Measurements from ENCODE around the gene ARHGEF40. TPM values are rescaled to one million over a fixed set of nuclear protein-coding genes. Genes with fewer than 3 reads are reported as not detected.

ARHGEF40 gene
- total RNA-seq, 1 experiment from 2014 or later: 50.3 TPM

GRCh38 chr14:21056520-21057163 lies 13.5 kb upstream of the ARHGEF40 start:
- DNase-seq (ENCODE audit: low spot score): no peak
- in situ Hi-C loops (cut with HindIII; ENCODE audit: low sequenced_read_pairs): no loop called here

GRCh38 chr14:21057803-21058675 lies 12.1 kb upstream of the ARHGEF40 start, which contains the start of gene RNASE8:
TSS of gene RNASE8 (plus strand) at chr14:21057822. CDS start at chr14:21057893, 71 bp downstream.
- in situ Hi-C loops (cut with HindIII; ENCODE audit: low sequenced_read_pairs): no loop called here

DNA sequence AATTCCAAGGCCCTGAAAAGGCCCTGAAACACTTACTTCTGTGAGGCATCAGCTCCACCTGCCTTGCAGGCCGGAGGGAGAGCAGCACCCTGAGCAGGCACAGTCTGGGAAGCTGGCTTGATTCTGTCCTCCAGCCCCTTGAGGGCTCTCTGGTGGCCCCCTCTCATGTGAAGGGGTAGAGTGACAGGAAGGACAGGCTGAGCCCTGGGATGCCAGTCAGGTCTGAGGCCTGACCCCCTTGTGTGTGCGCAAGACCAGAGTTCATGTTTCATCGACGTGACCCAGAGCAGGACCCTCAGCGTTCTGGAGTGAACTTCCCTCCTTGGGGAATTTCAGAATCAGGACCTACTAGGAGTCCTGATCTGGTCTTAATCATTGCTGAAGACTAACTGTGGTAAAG lies 11.2 kb upstream of the ARHGEF40 start:
- no peak for DNase-seq (ENCODE audit: low spot score)
- in situ Hi-C loops (cut with HindIII; ENCODE audit: low sequenced_read_pairs): no loop called here

More at GRCh38 chr14:21057803-21058675, 12.1 kb upstream of the ARHGEF40 start, which contains the start of gene RNASE8:
- DNase-seq (ENCODE audit: low spot score): no peak

DNA sequence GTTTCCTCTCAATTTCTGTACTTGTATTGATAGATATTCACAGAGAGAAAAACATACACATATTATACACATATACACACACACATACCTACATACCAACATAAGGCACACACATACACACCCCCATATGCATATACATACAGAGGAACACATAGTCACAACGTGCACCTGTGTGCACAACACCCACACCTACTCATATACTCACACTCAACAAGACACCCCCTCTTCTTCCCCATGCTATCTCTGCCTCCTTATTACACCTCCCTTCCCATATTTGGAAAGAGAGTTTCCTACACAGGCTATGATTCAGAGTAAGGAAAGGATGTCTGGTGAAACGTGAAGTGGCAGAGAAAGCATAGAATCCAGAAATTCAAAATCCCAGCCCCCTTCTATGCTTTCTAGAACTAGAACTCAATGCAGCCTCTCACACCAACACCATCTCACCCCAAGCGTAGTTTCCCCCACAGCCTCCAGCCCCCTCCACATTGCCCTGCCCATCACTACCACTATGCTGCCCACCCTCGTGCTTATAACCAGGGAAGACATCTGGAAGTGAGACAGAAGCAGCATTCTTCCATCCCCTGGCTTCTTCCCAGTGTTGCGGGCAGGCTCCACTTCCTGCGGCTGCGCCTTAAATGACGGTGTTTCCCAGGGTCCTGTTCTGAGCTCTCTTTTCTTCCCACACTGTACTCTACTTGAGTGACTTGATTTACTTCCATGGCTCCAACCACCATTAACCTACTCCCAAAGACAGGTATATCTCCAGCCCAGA lies 10.1 kb upstream of the ARHGEF40 start:
- in situ Hi-C loops (cut with HindIII; ENCODE audit: low sequenced_read_pairs): no loop called here

DNA sequence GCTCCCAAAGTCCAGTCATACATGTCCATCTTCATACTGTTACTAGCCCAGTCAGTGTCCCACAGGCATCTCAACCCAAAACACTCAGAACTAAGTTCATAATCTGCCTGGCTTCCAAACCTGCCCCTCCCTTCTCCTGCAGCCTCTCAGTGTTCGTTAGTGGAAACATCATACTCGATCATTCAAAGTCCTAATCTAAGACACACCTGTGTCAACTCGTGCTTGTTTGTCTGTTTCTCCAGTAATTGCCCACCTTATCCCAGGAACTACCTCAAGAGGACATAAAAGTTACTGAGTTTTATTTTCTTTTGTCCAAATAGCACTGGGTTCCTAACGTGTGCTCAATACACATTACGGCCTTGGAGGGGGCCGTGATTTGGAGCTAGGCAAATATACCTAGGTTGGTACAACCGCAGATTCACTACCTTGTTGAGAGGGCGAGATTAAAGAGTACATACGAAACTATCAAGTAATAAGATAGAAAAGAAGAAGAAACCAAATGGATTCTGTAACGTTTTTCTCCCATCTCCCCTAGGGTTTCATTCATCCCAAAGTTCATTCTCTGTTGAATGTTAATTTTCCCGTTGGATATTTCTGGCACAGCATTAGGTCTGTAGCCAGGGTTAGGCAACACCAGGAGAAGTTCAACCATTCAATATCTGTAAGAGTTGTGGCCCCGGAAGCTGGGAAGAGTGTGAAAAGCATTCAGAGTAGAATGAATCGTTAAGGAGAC lies 9.3 kb upstream of the ARHGEF40 start:
- no peak for DNase-seq (ENCODE audit: low spot score)
- in situ Hi-C loops (cut with HindIII; ENCODE audit: low sequenced_read_pairs): no loop called here

More for the DNA sequence above, 10.1 kb upstream of the ARHGEF40 start:
- no peak for DNase-seq (ENCODE audit: low spot score)

DNA sequence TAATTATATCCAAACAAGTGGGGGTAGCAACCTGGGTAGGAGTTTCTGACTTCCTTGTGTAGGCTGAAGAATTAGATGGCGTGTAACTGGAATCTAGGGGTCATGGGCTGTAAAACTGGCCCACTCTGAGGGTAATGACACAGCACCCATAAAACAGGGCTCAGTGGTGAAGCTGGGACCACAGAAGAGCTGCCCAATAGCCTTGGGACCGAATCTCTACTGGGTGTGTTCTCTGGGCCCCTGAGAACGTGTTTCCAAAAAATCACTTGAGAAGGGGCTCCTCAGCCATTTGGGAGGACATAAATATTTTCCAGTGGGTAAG lies 8.8 kb upstream of the ARHGEF40 start:
- in situ Hi-C loops (cut with HindIII; ENCODE audit: low sequenced_read_pairs): no loop called here
- no peak for DNase-seq (ENCODE audit: low spot score)

DNA sequence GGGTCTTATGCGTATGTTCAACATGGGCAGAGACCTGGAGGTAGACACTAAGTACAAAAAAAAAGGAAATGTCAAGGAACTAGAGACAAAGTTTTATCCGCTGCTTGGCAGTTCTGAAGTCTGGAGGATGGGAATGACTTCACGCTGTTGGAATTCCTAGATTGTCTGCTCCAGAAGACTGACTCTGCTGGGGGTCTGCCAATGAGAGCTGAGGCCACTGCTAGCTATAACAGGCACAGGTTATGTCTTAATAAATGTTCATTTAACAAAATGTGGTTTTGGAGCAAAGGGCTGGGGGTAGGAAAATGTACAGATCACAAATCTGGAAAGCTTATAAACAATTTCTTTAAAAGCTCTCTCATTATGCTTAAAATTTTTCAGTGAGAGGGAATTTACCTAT lies 6.6 kb upstream of the ARHGEF40 start:
- in situ Hi-C loops (cut with HindIII; ENCODE audit: low sequenced_read_pairs): no loop called here
- no peak for DNase-seq (ENCODE audit: low spot score)

DNA sequence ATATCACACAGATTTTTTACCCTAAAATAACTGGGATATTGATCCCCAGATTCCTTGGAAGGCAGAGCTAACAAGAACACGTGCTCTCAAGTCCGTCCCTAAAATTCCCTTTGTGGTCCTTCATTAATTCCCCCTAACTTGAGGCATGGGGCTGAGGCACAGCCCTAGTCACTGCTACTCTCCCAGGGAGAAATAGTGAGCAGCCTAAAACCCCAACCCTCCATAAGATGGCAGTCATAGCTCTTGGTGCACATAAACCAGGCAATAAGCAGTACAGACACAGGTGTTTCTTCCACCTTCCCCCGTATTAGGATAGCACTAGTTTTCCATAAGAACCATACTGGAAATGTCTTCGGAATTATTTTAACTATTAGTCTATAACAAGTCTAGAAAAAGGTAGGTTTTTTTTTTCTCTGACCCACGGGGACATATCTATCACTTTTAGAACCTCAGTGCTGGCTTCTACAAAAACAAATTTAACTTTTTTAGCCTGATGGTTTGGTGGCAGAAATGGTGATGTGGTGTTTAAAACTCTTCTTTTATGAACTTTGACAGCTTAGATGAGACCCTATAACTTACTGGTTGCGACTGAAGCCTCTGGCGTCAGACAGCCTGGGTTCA lies 3.1 kb upstream of the ARHGEF40 start:
- peak; percentile 27 for DNase-seq (ENCODE audit: low spot score)
- in situ Hi-C loops (cut with HindIII; ENCODE audit: low sequenced_read_pairs): no loop called here

DNA sequence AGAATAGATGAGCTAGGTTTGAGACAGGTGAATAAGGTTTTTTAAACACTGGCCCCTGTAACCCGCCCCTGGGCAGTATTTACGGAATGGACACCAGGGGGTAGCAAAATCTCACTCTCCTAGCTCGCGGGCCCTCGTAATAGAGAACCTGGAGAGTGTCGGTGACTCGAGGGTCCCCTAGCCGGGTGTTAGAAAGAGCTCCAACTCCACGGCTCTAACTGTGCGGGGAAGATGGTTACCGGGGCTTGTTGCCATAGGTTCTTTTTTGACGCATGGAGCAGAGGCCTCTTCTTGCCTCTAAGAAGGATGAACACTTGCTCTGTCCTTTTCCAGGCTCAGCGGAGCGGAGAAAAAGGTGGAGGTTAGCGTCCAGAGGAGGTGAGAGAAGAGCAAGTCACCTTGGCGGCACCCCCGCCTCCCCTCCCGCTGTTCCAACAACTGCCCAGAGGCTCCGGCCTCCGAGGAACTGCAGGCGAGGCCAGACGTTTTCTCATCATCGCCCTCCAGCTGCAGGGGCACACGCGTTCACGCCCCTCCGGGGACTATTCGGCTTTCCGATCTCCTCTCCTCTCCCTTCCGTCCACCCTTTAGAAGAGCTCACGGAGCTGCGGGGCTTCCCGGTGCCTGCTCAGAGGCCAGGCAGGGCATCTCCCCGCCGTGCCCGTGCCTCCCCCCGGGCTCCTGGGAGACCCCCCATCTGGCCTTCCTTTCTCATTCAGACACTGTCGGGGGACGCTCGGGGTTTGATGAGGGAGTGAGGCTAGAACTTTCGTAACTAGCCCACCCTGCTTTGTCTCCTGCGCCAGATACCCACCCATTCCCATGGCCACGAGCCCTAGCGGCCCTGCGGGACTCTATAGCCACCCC lies 1.4 kb upstream of the ARHGEF40 start:
- in situ Hi-C loops (cut with HindIII; ENCODE audit: low sequenced_read_pairs): no loop called here
- DNase-seq (ENCODE audit: low spot score): peak; percentile 83

DNA sequence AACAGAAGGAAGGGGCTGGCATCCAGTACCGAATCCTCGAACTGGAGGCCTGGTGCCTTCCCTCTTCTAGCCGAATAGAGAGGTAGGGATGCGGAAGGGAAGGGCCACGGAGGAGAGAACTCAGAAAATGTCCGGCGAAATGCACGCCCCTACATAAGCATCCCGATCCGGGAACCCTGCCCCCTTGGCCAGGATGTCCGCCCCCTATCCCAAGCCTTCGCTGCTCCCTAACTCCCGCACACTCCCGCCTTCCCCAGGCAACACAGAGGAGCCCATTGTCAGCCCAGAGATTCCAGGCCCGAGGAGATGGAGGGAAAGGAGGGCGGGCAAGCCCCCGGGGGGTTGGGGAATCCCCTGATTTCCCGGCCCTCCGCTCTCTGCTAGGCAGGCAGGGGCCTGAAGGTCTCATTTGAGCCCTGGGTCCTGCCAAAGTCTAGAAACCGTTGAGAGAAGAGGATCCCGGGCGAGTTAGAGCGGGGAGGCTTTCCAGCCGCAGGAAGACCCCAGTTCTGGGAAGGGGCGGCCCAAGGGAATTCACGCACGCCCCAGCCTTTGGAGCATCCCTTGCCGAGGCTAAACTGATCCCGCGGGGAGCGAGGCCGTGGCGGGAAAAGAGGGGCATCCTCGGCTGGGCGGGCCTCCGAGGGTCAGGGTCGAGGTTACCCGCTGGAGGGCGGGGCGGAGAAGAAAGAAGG lies 569 bp upstream of the ARHGEF40 start:
- in situ Hi-C loops (cut with HindIII; ENCODE audit: low sequenced_read_pairs): no loop called here
- DNase-seq (ENCODE audit: low spot score): peak; percentile 62

DNA sequence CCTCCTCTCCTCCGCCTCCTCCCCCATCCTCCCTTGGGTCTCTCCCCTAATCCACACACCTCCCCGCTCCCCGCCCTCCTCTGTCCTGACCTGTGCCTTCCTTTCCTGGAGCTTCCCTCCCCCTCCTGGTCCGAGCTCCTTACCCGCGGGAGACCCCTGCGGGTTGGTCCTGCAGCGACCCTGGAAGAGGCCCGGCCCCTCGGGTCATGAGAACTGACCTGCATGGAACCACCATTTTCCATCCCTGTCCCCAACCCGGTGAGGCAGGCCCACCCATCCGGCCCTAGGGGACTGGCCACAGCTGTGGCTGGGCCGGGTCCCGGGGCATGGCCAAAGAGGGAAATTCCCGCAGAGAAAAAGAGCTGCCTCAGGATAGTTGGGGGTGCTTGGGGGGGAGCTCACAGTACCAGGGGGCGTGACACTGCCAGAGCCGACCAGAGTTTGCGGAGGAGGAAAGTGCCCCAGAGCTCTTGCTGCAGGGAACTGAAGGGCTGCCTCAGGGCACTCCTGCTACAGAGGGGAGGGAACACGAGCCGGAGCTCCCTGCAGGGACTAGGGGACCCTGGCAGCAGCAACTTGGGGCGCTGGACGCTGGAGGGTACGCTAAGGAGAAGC lies 613 bp downstream of the ARHGEF40 start:
- peak; percentile 51 for DNase-seq (ENCODE audit: low spot score)
- in situ Hi-C loops (cut with HindIII; ENCODE audit: low sequenced_read_pairs): no loop called here

GRCh38 chr14:21071225-21072030 lies 1.3 kb downstream of the ARHGEF40 start:
- peak; percentile 59 for DNase-seq (ENCODE audit: low spot score)
- in situ Hi-C loops (cut with HindIII; ENCODE audit: low sequenced_read_pairs): no loop called here

DNA sequence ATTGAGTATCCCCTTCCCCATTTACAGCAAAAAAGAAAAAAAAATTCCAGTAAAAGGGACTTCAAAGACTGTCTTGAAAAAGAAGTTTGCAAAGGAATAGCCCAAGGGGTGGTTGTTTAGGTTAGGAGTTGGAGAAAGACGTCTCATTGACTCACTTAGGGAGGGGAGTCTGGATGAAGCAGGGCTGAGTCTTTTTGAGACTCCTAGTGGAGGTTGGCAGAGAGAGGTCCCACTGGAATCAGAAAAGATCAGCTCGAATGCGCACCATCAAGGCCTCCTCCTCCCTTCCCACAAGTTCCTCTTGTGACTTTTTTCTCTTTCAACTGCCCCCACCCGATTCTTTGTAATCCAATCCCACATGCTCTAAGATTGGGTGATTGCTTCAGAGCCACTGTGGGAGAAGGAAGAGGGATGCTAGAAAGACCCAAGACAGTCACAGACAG lies 1.9 kb downstream of the ARHGEF40 start:
- in situ Hi-C loops (cut with HindIII; ENCODE audit: low sequenced_read_pairs): no loop called here
- peak; percentile 20 for DNase-seq (ENCODE audit: low spot score)

GRCh38 chr14:21072781-21073339 lies 2.8 kb downstream of the ARHGEF40 start:
- in situ Hi-C loops (cut with HindIII; ENCODE audit: low sequenced_read_pairs): no loop called here
- peak; percentile 28 for DNase-seq (ENCODE audit: low spot score)

DNA sequence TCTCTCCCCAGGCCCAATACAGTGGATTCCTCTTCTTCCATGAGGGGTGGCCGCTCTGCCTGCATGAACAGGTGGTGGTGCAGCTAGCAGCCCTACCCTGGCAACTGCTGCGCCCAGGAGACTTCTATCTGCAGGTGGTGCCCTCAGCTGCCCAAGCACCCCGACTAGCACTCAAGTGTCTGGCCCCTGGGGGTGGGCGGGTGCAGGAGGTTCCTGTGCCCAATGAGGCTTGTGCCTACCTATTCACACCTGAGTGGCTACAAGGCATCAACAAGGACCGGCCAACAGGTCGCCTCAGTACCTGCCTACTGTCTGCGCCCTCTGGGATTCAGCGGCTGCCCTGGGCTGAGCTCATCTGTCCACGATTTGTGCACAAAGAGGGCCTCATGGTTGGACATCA lies 3.8 kb downstream of the ARHGEF40 start:
- no peak for DNase-seq (ENCODE audit: low spot score)
- in situ Hi-C loops (cut with HindIII; ENCODE audit: low sequenced_read_pairs): no loop called here

Measured in G401 (cell line).